ENCODE measurements around the gene ANKRD24. TPM values are rescaled to one million over a fixed set of nuclear protein-coding genes. Genes with fewer than 3 reads are reported as not detected.

The ANKRD24 gene
- total RNA-seq, 4 donors from 2014 or later, result 0.54 to 1.2 (median 0.77) TPM

GRCh38 chr19:4197228-4197624, 14.7 kb downstream of the ANKRD24 start:
- Histone ChIP-seq H3K27me3 (peaks cover 16% of the 10 kb centered on the region), H3K36me3 (no peaks in the 10 kb centered on the region), H3K9me3 (no peaks in the 10 kb centered on the region), H3K4me1 (peaks cover 0 to 7% of the 10 kb centered on the region in 2 donors), H3K27ac (no peak overlapping the region), H3K4me3 (replicated peaks in 1 of 3) (no peak overlapping the region)
- intact Hi-C loops (cut with DNase I), result no loop called here
- no peak for TF ChIP-seq CTCF (IDR thresholded peaks at IDR 0.05)
- TF ChIP-seq POLR2A (IDR thresholded peaks at IDR 0.05), result no peak
- DNase-seq, result no peak
- 83 to 88% methylated on average over 5 of the region's 5 CpGs for WGBS, 2 donors

DNA sequence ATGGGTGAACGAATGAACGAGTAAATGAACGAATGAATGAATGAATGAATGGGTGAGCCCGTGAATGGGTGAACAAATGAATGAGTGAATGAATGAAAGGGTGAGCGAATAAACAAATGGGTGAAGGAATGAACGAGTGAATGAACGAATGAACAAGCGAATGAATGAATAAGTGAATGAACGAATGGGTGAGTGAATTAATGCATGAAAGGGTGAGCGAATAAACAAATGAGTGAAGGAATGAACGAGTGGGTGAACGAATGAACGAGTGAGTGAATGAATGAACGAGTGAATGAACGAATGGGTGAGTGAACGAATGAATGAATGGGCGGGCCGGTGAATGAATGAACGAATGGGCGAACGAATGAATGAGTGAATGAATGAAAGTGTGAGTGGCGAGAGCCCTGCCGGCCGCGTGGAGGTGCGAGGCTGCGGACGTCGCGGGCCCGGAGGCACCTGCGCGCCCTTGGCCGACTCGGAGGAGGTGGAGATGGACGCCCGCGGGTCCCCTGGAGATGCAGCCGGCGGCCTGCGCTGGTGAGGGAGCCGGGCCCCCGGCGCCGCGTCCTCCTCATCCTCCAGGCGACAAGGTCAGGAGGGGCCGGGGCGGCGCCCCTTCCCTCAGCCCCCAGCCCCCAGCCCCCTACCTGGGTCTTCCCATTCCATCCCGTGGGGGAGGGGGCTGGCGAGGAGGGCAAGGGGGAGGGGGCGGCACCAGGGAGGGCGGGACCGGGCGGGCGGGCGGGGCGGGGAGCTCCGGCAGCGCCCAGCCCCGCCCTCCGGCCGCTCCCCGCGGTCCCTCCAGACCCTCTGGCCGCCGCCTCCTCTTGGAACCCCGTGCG, 15.4 kb downstream of the ANKRD24 start:
- H3K36me3 ChIP-seq, result no peaks in the 10 kb centered on the region
- peaks cover 0 to 7% of the 10 kb centered on the region in 2 donors for H3K4me1 ChIP-seq
- DNase-seq, result no peak
- TF ChIP-seq POLR2A (IDR thresholded peaks at IDR 0.05) (no peak), CTCF (IDR thresholded peaks at IDR 0.05) (no peak)
- 24 to 28% methylated on average over 38 to 41 of the region's 70 CpGs for WGBS, 2 donors
- H3K4me3 ChIP-seq (replicated peaks in 1 of 3), result no peak overlapping the region
- H3K27me3 ChIP-seq, result peaks cover 16% of the 10 kb centered on the region
- no peak overlapping the region for H3K27ac ChIP-seq
- intact Hi-C loops (cut with DNase I), result no loop called here
- H3K9me3 ChIP-seq, result no peaks in the 10 kb centered on the region

DNA sequence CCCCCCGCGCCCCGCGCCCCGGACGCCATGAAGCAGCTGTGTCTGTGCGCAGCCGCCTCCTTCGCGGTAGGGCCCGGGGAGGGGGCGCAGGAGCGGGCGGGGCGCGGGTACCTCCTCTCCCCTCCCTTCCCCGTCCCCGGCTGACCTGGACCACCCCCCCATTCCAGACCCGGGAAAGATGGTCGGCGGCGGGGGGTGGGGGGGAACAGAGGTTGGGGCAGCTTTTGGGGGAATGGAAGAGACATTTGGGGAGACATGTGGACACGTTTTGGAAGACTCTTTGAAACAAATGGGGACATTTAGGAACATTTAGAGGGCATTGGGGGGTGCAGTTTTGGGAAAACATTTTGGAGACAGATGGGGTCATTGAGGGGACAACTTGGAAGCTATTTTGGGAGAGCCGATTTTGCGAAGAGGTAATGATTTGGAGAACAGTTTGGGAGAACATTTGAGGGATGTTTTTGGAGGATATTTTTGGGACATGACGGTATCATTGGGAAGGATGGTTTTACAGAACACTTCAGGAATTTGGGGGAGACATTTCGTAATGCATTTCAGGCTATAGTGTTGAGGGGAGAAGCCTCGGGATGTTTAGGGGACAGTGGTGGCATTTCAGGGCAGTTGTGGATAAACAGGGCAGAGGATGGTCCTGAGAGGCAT, 16.1 kb downstream of the ANKRD24 start:
- intact Hi-C loops (cut with DNase I), result no loop called here
- no peaks in the 10 kb centered on the region for H3K36me3 ChIP-seq
- DNase-seq, result no peak
- 14 to 15% methylated on average over 12 to 15 of the region's 28 CpGs for WGBS, 2 donors
- H3K27ac ChIP-seq, result no peak overlapping the region
- H3K4me3 ChIP-seq (replicated peaks in 1 of 3), result no peak overlapping the region
- peaks cover 0 to 7% of the 10 kb centered on the region in 2 donors for H3K4me1 ChIP-seq
- no peak for TF ChIP-seq POLR2A (IDR thresholded peaks at IDR 0.05)
- no peak for TF ChIP-seq CTCF (IDR thresholded peaks at IDR 0.05)
- H3K9me3 ChIP-seq, result no peaks in the 10 kb centered on the region
- peaks cover 16% of the 10 kb centered on the region for H3K27me3 ChIP-seq

- peaks cover 0 to 7% of the 10 kb centered on the region in 2 donors for H3K4me1 ChIP-seq
- no peak overlapping the region for H3K4me3 ChIP-seq (replicated peaks in 1 of 3)
- no peak for DNase-seq
- no peaks in the 10 kb centered on the region for H3K9me3 ChIP-seq
- no peak for TF ChIP-seq POLR2A (IDR thresholded peaks at IDR 0.05)
- TF ChIP-seq CTCF (IDR thresholded peaks at IDR 0.05), result no peak
- H3K27me3 ChIP-seq, result peaks cover 16% of the 10 kb centered on the region
- intact Hi-C loops (cut with DNase I), result no loop called here
- WGBS, 2 donors, result 73 to 88% methylated on average over 13 to 25 of the region's 33 CpGs
- no peak overlapping the region for H3K27ac ChIP-seq
- H3K36me3 ChIP-seq, result no peaks in the 10 kb centered on the region
Observed at GRCh38 chr19:4199699-4200293, 17.3 kb downstream of the ANKRD24 start.

Data from thyroid gland (tissue), 4 donors.